Measurements from ENCODE around the gene ENOX2.

The ENOX2 gene

DNA sequence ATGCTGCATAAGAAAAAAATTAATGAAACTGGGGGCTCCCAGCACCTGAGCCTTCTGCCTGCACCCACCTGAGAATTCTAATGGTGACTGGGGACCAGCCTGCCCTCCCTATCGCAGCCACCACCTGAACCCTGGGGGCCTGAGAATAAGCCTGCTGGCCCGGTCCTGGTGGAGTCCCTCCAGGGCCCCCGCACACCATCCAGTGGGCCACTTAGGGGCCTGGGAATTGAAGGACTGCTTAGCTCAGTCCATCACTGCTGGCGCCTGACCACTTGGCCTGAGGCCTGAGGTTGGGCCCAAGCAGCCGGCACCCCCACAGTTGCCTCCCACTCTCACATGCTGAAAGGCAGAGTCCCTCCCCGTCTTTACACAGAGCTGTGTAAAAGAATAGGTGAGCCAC, 230.8 kb downstream of the ENOX2 start:
- DNase-seq (ENCODE audit: low read depth) = no peak
- no peak overlapping the region for H3K4me3 ChIP-seq (ENCODE audit: low read length)
- TF ChIP-seq, protein P1, sequence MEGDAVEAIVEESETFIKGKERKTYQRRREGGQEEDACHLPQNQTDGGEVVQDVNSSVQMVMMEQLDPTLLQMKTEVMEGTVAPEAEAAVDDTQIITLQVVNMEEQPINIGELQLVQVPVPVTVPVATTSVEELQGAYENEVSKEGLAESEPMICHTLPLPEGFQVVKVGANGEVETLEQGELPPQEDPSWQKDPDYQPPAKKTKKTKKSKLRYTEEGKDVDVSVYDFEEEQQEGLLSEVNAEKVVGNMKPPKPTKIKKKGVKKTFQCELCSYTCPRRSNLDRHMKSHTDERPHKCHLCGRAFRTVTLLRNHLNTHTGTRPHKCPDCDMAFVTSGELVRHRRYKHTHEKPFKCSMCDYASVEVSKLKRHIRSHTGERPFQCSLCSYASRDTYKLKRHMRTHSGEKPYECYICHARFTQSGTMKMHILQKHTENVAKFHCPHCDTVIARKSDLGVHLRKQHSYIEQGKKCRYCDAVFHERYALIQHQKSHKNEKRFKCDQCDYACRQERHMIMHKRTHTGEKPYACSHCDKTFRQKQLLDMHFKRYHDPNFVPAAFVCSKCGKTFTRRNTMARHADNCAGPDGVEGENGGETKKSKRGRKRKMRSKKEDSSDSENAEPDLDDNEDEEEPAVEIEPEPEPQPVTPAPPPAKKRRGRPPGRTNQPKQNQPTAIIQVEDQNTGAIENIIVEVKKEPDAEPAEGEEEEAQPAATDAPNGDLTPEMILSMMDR (IDR thresholded peaks at IDR 0.05; ENCODE audit: insufficient read depth, low read depth, low read length, missing control alignments) = no peak

DNA sequence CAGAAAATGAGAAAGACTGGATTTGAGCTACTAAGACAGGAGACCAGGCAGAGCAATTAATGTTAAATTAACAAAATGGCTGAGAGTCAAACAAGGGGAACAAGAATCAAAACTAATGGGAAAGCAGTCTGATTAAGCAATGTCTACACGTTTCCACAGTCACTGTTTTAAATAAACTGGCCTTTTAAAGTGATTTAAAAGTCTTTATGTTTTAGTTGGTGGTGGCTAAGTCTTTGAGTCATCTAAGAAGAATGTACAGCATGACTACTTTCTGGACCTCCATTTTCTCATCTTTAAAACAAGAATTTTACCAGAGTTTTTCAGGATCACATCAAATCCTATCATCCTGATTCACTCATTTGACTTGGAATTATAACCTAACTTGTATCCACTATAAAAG, 233.8 kb downstream of the ENOX2 start:
- DNase-seq (ENCODE audit: low read depth) = no peak
- no peak overlapping the region for H3K4me3 ChIP-seq (ENCODE audit: low read length)
- TF ChIP-seq, protein P1 (IDR thresholded peaks at IDR 0.05; ENCODE audit: insufficient read depth, low read depth, low read length, missing control alignments) = no peak

DNA sequence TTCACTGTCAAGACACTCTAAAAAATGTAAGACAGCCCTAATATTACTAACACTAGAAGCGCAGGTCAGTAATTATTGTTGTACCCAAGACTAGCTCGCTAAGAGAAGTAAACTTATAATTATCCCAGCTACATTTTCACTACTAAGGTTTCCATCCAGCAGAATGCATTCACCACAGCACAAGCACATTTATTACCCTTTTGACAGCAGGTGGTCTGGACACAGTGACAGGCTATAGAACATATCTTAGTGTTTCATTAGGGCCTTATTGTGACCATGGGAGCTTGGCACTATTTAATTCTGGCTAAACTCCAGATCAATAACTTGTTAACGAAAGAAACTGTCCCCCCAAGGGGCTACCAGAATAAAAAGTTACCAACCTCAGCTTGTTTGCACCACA, 237.7 kb downstream of the ENOX2 start:
- no peak for DNase-seq (ENCODE audit: low read depth)
- TF ChIP-seq, protein P1 (IDR thresholded peaks at IDR 0.05; ENCODE audit: insufficient read depth, low read depth, low read length, missing control alignments) = no peak
- H3K4me3 ChIP-seq (ENCODE audit: low read length) = no peak overlapping the region

DNA sequence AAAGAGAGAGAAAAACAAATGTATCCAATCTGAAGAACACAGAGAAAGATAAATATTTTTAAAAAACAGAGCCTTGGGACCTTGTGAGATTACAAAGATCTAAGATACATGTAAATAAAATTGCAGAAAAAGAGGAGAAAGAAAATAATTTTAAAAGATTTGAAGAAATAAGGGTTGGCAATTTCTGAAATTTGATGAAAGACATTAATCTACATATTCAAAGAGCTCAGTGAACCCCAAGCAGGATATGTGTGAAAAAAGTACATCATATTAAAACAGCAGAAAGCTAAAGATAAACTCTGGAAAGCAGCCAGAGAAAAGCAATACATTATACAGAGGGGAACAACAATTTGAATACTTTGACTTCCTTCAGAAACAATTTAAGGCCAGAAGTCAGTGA, 244.7 kb downstream of the ENOX2 start:
- TF ChIP-seq, protein P1 (IDR thresholded peaks at IDR 0.05; ENCODE audit: insufficient read depth, low read depth, low read length, missing control alignments) = no peak
- no peak overlapping the region for H3K4me3 ChIP-seq (ENCODE audit: low read length)
- DNase-seq (ENCODE audit: low read depth) = no peak

DNA sequence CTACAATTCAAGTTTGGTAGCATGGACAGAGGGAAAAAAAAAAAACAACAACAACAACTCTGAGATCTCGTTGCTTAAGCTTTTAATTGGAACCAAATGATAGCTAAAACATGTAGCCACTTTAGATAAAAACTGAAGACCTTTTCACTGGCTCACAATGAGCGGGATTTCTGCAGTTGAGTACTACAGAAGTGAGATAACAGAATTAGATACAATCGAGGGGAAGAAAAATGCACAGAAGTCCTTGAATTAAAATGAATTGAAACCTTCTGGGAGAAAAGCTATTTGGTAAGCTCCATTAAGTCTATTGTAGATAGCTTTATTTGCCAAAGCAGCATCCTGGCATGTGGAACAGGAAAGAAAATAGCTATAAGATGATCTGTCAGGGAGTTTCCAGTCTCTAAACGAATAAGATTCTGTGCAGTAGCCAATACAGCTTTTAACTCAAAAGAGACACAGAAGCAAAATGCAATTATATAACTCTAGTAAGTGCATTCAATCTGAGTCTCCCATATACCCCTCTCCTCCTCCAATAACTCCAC, 248.5 kb downstream of the ENOX2 start:
- TF ChIP-seq, protein P1 (IDR thresholded peaks at IDR 0.05; ENCODE audit: insufficient read depth, low read depth, low read length, missing control alignments) = no peak
- DNase-seq (ENCODE audit: low read depth) = no peak
- H3K4me3 ChIP-seq (ENCODE audit: low read length) = no peak overlapping the region

DNA sequence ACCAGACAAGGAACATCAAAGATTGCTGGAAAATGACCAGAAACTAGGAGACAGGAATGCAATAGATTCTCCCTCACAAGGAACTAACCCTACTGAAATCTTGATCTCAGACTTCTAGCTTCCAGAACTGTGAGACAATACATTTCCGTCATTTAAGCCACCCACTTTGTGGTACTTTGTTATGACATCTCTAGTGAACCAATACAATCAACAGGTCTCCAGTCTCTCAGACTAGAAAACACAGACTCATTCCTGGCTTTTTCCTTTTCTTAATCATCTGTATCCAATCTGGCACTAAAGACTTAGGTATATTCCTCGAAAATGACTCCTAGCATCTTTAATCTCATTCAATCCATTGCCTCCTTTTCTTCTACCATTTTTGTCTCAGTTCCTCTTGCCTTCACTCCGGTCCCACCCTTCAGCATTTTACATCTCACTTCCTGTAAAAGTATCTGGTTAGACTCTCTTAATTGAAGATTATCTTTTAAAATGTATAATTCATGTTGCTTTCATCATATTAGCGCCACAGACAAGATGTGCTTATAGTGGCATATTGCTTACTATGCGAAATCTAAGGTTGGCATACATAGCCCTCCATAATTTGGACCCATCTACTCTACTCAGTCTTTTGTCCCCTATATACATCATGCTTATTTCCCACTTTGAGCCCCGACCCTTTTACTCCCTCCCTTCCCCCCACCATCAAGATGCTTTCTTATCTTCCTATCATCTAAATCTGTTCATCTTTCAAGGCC, 250.0 kb downstream of the ENOX2 start:
- H3K4me3 ChIP-seq (ENCODE audit: low read length) = no peak overlapping the region
- TF ChIP-seq, protein P1 (IDR thresholded peaks at IDR 0.05; ENCODE audit: insufficient read depth, low read depth, low read length, missing control alignments) = no peak
- DNase-seq (ENCODE audit: low read depth) = no peak

DNA sequence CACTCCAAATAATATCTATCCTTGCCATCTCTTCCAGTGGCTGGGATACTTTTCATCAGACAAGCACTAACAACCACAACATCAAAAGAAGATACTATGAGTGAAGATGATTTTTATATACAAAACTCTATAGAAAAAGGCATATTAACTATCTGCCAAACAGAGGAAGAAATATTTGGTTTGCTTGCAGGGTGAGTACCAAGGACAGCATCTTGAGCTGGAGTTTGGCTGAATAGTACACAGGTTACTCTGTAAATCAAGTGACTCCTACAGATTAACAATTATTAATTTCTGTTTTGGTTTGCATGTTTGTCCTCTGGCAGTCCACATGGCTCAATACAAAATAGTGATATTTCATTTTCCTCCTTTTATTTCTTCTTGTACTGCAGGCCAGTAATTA, 253.3 kb downstream of the ENOX2 start:
- TF ChIP-seq, protein P1 (IDR thresholded peaks at IDR 0.05; ENCODE audit: insufficient read depth, low read depth, low read length, missing control alignments) = no peak
- no peak overlapping the region for H3K4me3 ChIP-seq (ENCODE audit: low read length)
- no peak for DNase-seq (ENCODE audit: low read depth)
